Vagina (tissue), 2 donors: ENCODE data around the gene RNPC3. TPM values are rescaled to one million over a fixed set of nuclear protein-coding genes. Genes with fewer than 3 reads are reported as not detected.

ENCODE experiments used
- DNase-seq, 2 donors: peaks; one replicate each; pipeline ENCODE4 v3.0.0-alpha.2; 2017; ENCODE audit errors: extremely low spot score in 2 of 2
- H3K27ac ChIP-seq: fragments of 200-600 bp; sonication (generic); one replicate; pipeline ENCODE4 v1.5.1; 2019
- H3K27me3 ChIP-seq: fragments of 200-600 bp; sonication (generic); one replicate; pipeline ENCODE4 v1.5.1; 2019
- H3K36me3 ChIP-seq, 2 donors: fragments of 200-600 bp; sonication (generic); one replicate each; pipeline ENCODE4 v1.5.1; 2017 to 2019
- H3K4me1 ChIP-seq: fragments of 200-600 bp; sonication (generic); one replicate; pipeline ENCODE4 v1.5.1; 2019
- H3K4me3 ChIP-seq, 2 donors: fragments of 200-600 bp; sonication (generic); 1 replicate in 1 of 2; 2 replicates in 1 of 2; pipeline ENCODE4 v1.5.1; 2016 to 2019
- H3K9me3 ChIP-seq: fragments of 200-600 bp; sonication (generic); one replicate; pipeline ENCODE4 v1.5.1; 2019
- POLR2A ChIP-seq, 2 donors: fragments of 450-650 bp; IDR thresholded peaks; one replicate each; pipeline ENCODE4 v1.6.1; 2017; ENCODE audit warnings: antibody characterized with exemption in 2 of 2, mild to moderate bottlenecking in 2 of 2, moderate library complexity in 2 of 2
- POLR2AphosphoS5 ChIP-seq, 2 donors: sonication (generic); formaldehyde crosslinking; IDR thresholded peaks; one replicate each; pipeline ENCODE4 v1.9.0; 2017; ENCODE audit warnings: antibody characterized with exemption in 2 of 2, mild to moderate bottlenecking in 2 of 2, low read depth in 1 of 2; ENCODE audit not compliant: insufficient read depth in 1 of 2
- intact Hi-C: fragments of 100-400 bp; cut with DNase I; formaldehyde crosslinking; loops from one replicate; pipeline ENCODE4 v1.15.1; 2023
- total RNA-seq: library from RNA; depleted of rRNA; stranded (reverse); fragments of >200 nt; gene quantifications from one replicate; pipeline ENCODE4 v1.2.3, GENCODE V29; 2016
- TF ChIP-seq, protein P1 (sequence below), 3 experiments: fragments of 450-650 bp in 2 of 3; fragments of 200-600 bp in 1 of 3; sonication (generic) in 1 of 3; IDR thresholded peaks; one replicate each; pipeline ENCODE4 v1.5.1; 2017 to 2019; ENCODE audit warnings: antibody characterized with exemption in 3 of 3, mild to moderate bottlenecking in 2 of 3, moderate library complexity in 2 of 3

Gene RNPC3
- total RNA-seq, 1 donor from 2014 or later: 21.6 TPM

DNA sequence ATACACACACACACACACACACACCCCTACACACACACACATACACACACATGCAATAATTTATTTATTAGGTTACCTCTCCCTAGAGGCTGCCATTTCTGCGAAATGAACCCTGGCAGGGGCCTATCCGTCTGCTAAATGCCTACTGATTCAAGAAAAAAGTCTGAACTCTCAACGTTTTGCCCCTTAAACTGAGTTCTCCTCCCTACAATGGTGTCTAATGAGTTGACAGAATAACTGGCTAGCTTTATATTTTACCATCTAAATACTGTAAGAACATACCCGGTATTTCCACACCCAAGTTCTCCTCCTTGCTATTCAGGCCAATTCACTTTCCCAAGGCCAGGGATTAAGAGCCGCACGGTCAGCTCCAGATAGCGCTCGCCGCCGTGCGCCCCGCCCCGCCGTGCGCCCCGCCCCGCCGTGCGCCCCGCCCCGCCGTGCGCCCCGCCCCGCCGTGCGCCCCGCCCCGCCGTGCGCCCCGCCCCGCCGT, 339 bp upstream of the RNPC3 start:
- H3K9me3 ChIP-seq: no peaks in the 10 kb centered on the region
- H3K4me3 ChIP-seq: peak overlapping the region in 1 of 2 donors; percentile 81
- DNase-seq: no peak
- H3K4me1 ChIP-seq: peaks cover 44% of the 10 kb centered on the region
- intact Hi-C loops: no loop called here
- no peaks in the 10 kb centered on the region for H3K27me3 ChIP-seq
- TF ChIP-seq, protein P1, sequence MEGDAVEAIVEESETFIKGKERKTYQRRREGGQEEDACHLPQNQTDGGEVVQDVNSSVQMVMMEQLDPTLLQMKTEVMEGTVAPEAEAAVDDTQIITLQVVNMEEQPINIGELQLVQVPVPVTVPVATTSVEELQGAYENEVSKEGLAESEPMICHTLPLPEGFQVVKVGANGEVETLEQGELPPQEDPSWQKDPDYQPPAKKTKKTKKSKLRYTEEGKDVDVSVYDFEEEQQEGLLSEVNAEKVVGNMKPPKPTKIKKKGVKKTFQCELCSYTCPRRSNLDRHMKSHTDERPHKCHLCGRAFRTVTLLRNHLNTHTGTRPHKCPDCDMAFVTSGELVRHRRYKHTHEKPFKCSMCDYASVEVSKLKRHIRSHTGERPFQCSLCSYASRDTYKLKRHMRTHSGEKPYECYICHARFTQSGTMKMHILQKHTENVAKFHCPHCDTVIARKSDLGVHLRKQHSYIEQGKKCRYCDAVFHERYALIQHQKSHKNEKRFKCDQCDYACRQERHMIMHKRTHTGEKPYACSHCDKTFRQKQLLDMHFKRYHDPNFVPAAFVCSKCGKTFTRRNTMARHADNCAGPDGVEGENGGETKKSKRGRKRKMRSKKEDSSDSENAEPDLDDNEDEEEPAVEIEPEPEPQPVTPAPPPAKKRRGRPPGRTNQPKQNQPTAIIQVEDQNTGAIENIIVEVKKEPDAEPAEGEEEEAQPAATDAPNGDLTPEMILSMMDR (IDR thresholded peaks at IDR 0.05): no peak
- TF ChIP-seq POLR2AphosphoS5 (IDR thresholded peaks at IDR 0.05; ENCODE audit: insufficient read depth in 1 of 2, low read depth in 1 of 2) (no peak), POLR2A (IDR thresholded peaks at IDR 0.05) (no peak)
- H3K36me3 ChIP-seq: no peaks in the 10 kb centered on the region
- no peak overlapping the region for H3K27ac ChIP-seq

GRCh38 chr1:103527331-103527730, 1.8 kb downstream of the RNPC3 start:
- H3K36me3 ChIP-seq: no peaks in the 10 kb centered on the region
- H3K27me3 ChIP-seq: no peaks in the 10 kb centered on the region
- intact Hi-C loops: no loop called here
- peak overlapping the region in 1 of 2 donors; percentile 81 for H3K4me3 ChIP-seq
- no peak overlapping the region for H3K27ac ChIP-seq
- DNase-seq: no peak
- peaks cover 54% of the 10 kb centered on the region for H3K4me1 ChIP-seq
- H3K9me3 ChIP-seq: no peaks in the 10 kb centered on the region
- no peak for TF ChIP-seq POLR2AphosphoS5 (IDR thresholded peaks at IDR 0.05; ENCODE audit: insufficient read depth in 1 of 2, low read depth in 1 of 2)
- no peak for TF ChIP-seq POLR2A (IDR thresholded peaks at IDR 0.05)
- TF ChIP-seq, protein P1 (IDR thresholded peaks at IDR 0.05): no peak

GRCh38 chr1:103529746-103530145, 4.2 kb downstream of the RNPC3 start:
- H3K36me3 ChIP-seq: no peaks in the 10 kb centered on the region
- intact Hi-C loops: no loop called here
- H3K9me3 ChIP-seq: no peaks in the 10 kb centered on the region
- no peak overlapping the region for H3K4me3 ChIP-seq
- no peak for DNase-seq
- peaks cover 53% of the 10 kb centered on the region for H3K4me1 ChIP-seq
- TF ChIP-seq POLR2AphosphoS5 (IDR thresholded peaks at IDR 0.05; ENCODE audit: insufficient read depth in 1 of 2, low read depth in 1 of 2) (no peak), POLR2A (IDR thresholded peaks at IDR 0.05) (no peak)
- TF ChIP-seq, protein P1 (IDR thresholded peaks at IDR 0.05): no peak
- H3K27me3 ChIP-seq: no peaks in the 10 kb centered on the region
- no peak overlapping the region for H3K27ac ChIP-seq

GRCh38 chr1:103538226-103538625, 12.7 kb downstream of the RNPC3 start:
- Histone ChIP-seq H3K36me3 (peaks cover 0 to 78% of the 10 kb centered on the region in 2 donors), H3K27ac (no peak overlapping the region), H3K9me3 (no peaks in the 10 kb centered on the region), H3K4me3 (no peak overlapping the region), H3K27me3 (no peaks in the 10 kb centered on the region), H3K4me1 (no peaks in the 10 kb centered on the region)
- no peak for TF ChIP-seq POLR2AphosphoS5 (IDR thresholded peaks at IDR 0.05; ENCODE audit: insufficient read depth in 1 of 2, low read depth in 1 of 2)
- TF ChIP-seq POLR2A (IDR thresholded peaks at IDR 0.05): no peak
- TF ChIP-seq, protein P1 (IDR thresholded peaks at IDR 0.05): no peak
- intact Hi-C loops: no loop called here
- no peak for DNase-seq

- intact Hi-C loops: no loop called here
- TF ChIP-seq POLR2AphosphoS5 (IDR thresholded peaks at IDR 0.05; ENCODE audit: insufficient read depth in 1 of 2, low read depth in 1 of 2) (no peak), POLR2A (IDR thresholded peaks at IDR 0.05) (no peak)
- TF ChIP-seq, protein P1 (IDR thresholded peaks at IDR 0.05): no peak
- peaks cover 0 to 84% of the 10 kb centered on the region in 2 donors for H3K36me3 ChIP-seq
- H3K4me1 ChIP-seq: no peaks in the 10 kb centered on the region
- H3K9me3 ChIP-seq: no peaks in the 10 kb centered on the region
- no peak for DNase-seq
- H3K27ac ChIP-seq: no peak overlapping the region
- no peak overlapping the region for H3K4me3 ChIP-seq
- H3K27me3 ChIP-seq: no peaks in the 10 kb centered on the region
Observed at GRCh38 chr1:103541431-103541830, 15.9 kb downstream of the RNPC3 start.
